Measurements from ENCODE around the gene B3GALT4. TPM values are rescaled to one million over a fixed set of nuclear protein-coding genes. Genes with fewer than 3 reads are reported as not detected.
A peak's percentile ranks its signal among the peaks of the same experiment; 100 is the strongest.

The B3GALT4 gene
- total RNA-seq, 1 donor from 2014 or later: 4.6 TPM

DNA sequence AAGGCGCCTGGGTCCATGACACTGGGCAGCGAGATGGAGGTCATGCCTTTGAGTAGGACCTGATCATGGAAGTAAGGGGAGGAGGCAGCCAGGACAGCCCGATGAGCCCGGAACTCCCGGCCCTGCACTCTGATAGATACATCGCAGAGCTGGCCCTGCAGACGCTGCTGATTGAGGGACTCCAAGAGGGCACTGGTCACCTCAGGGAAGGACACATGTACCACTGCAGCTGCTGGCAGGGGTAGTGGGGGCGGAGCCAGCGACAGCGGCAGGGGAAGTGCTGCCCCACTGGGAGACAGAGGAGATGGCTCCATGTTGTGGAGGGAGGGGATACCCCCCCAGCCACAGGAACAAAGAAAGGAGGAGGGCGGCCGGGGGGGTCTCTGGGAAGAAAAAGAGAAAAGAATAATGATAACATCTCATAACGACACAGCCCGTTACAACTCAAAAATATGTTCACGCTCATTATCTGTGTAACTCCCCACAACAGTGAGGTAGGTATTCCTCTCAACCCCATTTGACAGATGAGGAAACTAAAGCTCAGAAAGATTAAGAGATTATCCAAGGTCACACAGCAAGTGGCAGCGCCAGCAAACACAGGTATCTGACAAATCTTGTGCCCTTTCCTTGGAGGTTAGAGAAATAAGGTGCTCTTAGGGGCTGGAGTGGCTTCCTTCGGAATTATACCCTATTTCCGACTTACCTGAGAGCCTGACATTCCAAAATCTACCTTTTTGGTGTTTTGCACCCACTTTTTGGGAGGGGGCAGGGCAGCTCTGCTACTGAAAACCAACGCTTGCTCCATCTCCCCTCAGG is 39.9 kb downstream of the B3GALT4 start:
- H3K36me3 Mint-ChIP-seq: peaks cover 21% of the 10 kb centered on the region
- peaks cover 69% of the 10 kb centered on the region for H3K4me1 Mint-ChIP-seq
- H3K4me3 Mint-ChIP-seq: peak overlapping the region; percentile 94
- no peak for DNase-seq (ENCODE audit: low spot score in 2 of 2, unreplicated experiment in 2 of 2)
- no peaks in the 10 kb centered on the region for H3K27me3 Mint-ChIP-seq (ENCODE audit: low read depth)
- no peaks in the 10 kb centered on the region for H3K9me3 Mint-ChIP-seq
- H3K27ac Mint-ChIP-seq: peak overlapping the region; percentile 87
- TF ChIP-seq, protein P1, sequence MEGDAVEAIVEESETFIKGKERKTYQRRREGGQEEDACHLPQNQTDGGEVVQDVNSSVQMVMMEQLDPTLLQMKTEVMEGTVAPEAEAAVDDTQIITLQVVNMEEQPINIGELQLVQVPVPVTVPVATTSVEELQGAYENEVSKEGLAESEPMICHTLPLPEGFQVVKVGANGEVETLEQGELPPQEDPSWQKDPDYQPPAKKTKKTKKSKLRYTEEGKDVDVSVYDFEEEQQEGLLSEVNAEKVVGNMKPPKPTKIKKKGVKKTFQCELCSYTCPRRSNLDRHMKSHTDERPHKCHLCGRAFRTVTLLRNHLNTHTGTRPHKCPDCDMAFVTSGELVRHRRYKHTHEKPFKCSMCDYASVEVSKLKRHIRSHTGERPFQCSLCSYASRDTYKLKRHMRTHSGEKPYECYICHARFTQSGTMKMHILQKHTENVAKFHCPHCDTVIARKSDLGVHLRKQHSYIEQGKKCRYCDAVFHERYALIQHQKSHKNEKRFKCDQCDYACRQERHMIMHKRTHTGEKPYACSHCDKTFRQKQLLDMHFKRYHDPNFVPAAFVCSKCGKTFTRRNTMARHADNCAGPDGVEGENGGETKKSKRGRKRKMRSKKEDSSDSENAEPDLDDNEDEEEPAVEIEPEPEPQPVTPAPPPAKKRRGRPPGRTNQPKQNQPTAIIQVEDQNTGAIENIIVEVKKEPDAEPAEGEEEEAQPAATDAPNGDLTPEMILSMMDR (IDR thresholded peaks at IDR 0.05; ENCODE audit: unreplicated experiment): no peak

DNA sequence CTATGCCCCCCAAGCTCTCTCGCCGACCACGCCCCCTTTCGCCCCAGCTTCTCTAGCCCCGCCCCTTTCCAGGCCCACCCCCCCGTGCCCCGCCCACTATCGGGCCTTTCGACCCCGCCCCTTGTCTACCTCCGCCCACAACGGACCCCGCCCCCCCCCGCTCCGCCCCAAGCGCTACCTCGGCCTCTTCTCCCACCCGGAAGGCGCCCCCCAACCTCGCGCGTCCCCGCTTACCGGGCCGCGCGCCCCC is 40.4 kb downstream of the B3GALT4 start:
- peak in 1 of 2 experiments; percentile 64 for DNase-seq (ENCODE audit: low spot score in 2 of 2, unreplicated experiment in 2 of 2)
- no peaks in the 10 kb centered on the region for H3K9me3 Mint-ChIP-seq
- H3K27me3 Mint-ChIP-seq (ENCODE audit: low read depth): no peaks in the 10 kb centered on the region
- peaks cover 21% of the 10 kb centered on the region for H3K36me3 Mint-ChIP-seq
- peak overlapping the region; percentile 86 for H3K27ac Mint-ChIP-seq
- H3K4me1 Mint-ChIP-seq: peaks cover 69% of the 10 kb centered on the region
- TF ChIP-seq, protein P1 (IDR thresholded peaks at IDR 0.05; ENCODE audit: unreplicated experiment): no peak
- H3K4me3 Mint-ChIP-seq: peak overlapping the region; percentile 94

DNA sequence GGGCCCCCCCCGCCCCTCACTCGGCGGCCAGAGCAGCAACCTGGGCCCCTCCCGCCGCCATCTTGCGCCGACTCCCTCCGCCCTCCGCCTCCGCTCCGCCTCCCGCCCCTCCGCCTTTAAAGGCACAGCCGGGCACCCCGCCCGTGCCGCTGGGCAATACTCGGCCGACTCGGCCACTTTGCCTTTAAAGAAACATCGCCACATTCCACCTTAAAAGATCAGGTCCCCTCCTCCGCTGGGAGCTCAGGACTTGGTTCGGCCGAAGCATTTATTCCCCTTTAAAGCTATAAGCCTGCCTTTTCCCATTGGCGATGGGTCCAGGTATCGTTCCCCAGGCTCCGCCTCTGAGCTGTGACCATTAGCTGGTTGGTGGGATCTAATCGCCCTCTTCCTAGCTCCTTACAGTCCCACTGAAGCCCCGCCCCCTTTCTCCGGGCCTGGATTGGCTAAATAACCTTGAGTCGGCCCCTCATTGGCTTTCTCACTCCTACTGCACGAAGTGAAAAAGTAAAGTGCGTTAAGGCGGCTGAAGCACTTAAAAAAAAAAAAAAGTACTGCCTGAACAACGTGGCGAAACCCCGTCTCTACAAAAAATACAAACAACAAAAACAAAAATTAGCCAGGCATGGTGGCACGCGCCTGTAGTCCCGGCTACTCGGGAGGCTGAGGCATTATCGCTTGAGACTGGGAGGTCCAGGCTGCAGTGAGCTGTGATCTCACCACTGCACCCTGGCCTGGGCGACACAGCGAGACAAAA is 40.9 kb downstream of the B3GALT4 start, which contains the start of gene ZBTB22:
Gene ZBTB22, minus strand, starts transcription at position 76 of the 757 bp plus-strand sequence. CDS start 828 bp downstream, outside the sequence.
- peak within 1 kb of the TSS; percentile 99 for H3K4me3 Mint-ChIP-seq
- peaks cover 21% of the 10 kb centered on the region for H3K36me3 Mint-ChIP-seq
- TF ChIP-seq, protein P1 (IDR thresholded peaks at IDR 0.05; ENCODE audit: unreplicated experiment): no peak

DNA sequence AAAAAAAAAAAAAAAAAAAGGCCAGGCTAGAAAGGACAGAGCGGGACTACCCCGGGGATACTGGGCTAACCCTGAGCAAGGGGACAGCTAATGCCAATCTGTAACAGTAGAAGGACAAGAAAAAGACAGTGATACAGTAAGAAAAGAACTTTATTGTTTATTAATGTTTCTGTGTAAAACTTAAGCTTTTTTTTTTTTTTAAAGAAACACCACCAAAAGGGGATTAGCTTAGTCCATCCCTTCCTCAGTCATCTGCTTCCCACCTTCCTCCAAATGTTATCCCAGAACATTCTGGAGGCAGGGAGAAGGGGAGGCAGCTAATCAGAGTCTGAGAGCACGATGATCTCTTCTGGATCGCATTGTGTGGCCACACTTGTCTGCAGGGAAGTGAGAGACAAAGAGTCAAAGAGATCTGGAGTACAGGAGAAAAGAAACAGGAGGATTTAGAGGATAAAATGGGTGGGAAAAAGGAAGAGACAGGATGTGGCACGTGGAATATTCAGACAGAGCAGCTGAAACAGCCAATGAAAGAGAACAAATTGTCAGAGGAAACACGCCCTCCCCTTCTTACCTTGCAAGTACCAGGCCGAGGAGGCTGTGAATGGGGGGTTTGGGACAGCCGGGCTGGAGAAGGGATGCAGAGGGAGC is 41.6 kb downstream of the B3GALT4 start:
- peak overlapping the region; percentile 100 for H3K27ac Mint-ChIP-seq
- H3K27me3 Mint-ChIP-seq (ENCODE audit: low read depth): no peaks in the 10 kb centered on the region
- H3K4me3 Mint-ChIP-seq: peak overlapping the region; percentile 99
- peaks cover 68% of the 10 kb centered on the region for H3K4me1 Mint-ChIP-seq
- peaks cover 21% of the 10 kb centered on the region for H3K36me3 Mint-ChIP-seq
- H3K9me3 Mint-ChIP-seq: no peaks in the 10 kb centered on the region
- DNase-seq (ENCODE audit: low spot score in 2 of 2, unreplicated experiment in 2 of 2): no peak
- TF ChIP-seq, protein P1 (IDR thresholded peaks at IDR 0.05; ENCODE audit: unreplicated experiment): no peak

More for the DNA sequence above, 40.9 kb downstream of the B3GALT4 start, which contains the start of gene ZBTB22:
- peak; percentile 96 to 97 for DNase-seq (ENCODE audit: low spot score in 2 of 2, unreplicated experiment in 2 of 2)
- H3K27me3 Mint-ChIP-seq (ENCODE audit: low read depth): no peaks in the 10 kb centered on the region
- peaks cover 69% of the 10 kb centered on the region for H3K4me1 Mint-ChIP-seq
- H3K9me3 Mint-ChIP-seq: no peaks in the 10 kb centered on the region
- H3K27ac Mint-ChIP-seq: peak within 1 kb of the TSS; percentile 100

DNA sequence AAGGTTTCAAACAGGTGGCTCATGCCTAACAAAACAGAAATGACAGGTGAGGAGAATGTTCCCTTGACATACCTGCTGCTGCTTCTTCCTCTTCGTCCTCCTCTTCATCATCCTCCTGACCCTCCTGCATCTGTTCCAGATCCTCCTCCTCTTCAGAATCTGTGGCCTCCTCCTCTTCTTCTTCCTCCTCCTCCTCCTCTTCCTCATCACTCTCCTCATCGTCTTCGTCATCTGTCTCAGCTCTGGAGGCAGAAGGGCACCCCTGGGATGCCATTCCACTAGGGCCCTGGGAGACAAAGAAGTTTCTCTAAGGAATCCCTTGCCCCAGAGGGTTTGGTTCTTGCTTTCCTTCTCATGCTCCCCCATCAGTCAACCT is 43.0 kb downstream of the B3GALT4 start:
- TF ChIP-seq, protein P1 (IDR thresholded peaks at IDR 0.05; ENCODE audit: unreplicated experiment): no peak
- DNase-seq (ENCODE audit: low spot score in 2 of 2, unreplicated experiment in 2 of 2): no peak
- Mint-ChIP-seq H3K27me3 (ENCODE audit: low read depth) (no peaks in the 10 kb centered on the region), H3K9me3 (no peaks in the 10 kb centered on the region), H3K4me3 (peak overlapping the region; percentile 99), H3K36me3 (peaks cover 21% of the 10 kb centered on the region), H3K4me1 (peaks cover 67% of the 10 kb centered on the region), H3K27ac (peak overlapping the region; percentile 34)

Data from mesothelial cell of epicardium (in vitro differentiated cells).